ENCODE results near the gene MRPS5.

Gene MRPS5

GRCh38 chr2:95086017-95086416 lies 35.6 kb downstream of the MRPS5 start:
- DNase-seq, result no peak

- DNase-seq, result no peak
These were observed 39.1 kb downstream of the MRPS5 start for GRCh38 chr2:95082477-95082876.

- no peak for DNase-seq
These were observed 42.4 kb downstream of the MRPS5 start for GRCh38 chr2:95079199-95079683.

GRCh38 chr2:95077861-95078603 lies 43.6 kb downstream of the MRPS5 start:
- no peak for DNase-seq

GRCh38 chr2:95077530-95077825 lies 44.1 kb downstream of the MRPS5 start:
- DNase-seq, result no peak

- no peak for DNase-seq
These were observed 44.7 kb downstream of the MRPS5 start for GRCh38 chr2:95076705-95077529.

- DNase-seq, result no peak
These were observed 46.0 kb downstream of the MRPS5 start for GRCh38 chr2:95075440-95076132.

- DNase-seq, result no peak
These were observed 46.8 kb downstream of the MRPS5 start for GRCh38 chr2:95074663-95075439.

- no peak for DNase-seq
These were observed 47.5 kb downstream of the MRPS5 start for GRCh38 chr2:95073856-95074662.

GRCh38 chr2:95072424-95072823 lies 49.2 kb downstream of the MRPS5 start:
- no peak for DNase-seq

- DNase-seq, result no peak
These were observed 49.8 kb downstream of the MRPS5 start for GRCh38 chr2:95071856-95072255.

GRCh38 chr2:95069465-95069864 lies 52.1 kb downstream of the MRPS5 start:
- DNase-seq, result no peak

- DNase-seq, result no peak
These were observed 53.4 kb downstream of the MRPS5 start for GRCh38 chr2:95068256-95068655.

GRCh38 chr2:95063086-95063958 lies 58.3 kb downstream of the MRPS5 start:
- DNase-seq, result no peak

- no peak for DNase-seq
These were observed 59.1 kb downstream of the MRPS5 start for GRCh38 chr2:95062242-95063085.

- DNase-seq, result no peak
These were observed 59.9 kb downstream of the MRPS5 start for GRCh38 chr2:95061601-95062183.

- DNase-seq, result no peak
These were observed 60.5 kb downstream of the MRPS5 start for GRCh38 chr2:95061119-95061512.

- DNase-seq, result no peak
These were observed 61.0 kb downstream of the MRPS5 start for GRCh38 chr2:95060446-95061118.
